GM15510 (cell line): ENCODE measurements around the gene GLRX5.

Experiments used
- POLR2A ChIP-seq: IDR thresholded peaks from 3 replicates; pipeline ENCODE4 v1.6.1; 2011; ENCODE audit warnings: borderline replicate concordance; ENCODE audit not compliant: insufficient read length; ENCODE audit errors: extremely low read depth

Gene GLRX5

DNA sequence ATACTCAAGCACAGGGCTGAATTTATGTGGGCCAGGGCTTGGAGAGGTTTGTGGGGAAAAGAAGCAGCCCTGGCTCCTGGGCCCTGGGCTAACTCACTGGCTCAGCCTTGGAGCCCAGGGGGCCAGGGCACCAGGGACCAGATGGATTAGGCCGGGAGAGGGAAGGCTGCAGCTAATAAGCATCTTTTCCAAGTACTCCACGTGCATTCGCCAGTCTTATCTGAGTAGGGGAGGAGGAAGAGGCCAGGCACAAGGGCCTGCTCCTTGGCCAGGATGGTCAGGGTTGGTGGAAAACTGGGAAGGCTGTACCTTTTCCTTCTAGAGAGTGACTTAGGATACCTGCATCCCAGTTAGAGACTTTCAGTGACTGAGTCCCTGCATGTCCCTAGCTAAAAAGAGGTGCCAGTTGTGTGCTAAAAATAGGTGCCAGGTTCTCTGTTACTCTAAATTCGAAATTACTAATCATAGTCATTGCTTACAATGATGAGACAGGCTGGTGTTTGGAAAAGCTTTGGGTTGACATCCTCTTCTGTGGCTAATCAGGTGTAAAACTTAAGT is 1.3 kb downstream of the GLRX5 start:
- TF ChIP-seq POLR2A: no peak

DNA sequence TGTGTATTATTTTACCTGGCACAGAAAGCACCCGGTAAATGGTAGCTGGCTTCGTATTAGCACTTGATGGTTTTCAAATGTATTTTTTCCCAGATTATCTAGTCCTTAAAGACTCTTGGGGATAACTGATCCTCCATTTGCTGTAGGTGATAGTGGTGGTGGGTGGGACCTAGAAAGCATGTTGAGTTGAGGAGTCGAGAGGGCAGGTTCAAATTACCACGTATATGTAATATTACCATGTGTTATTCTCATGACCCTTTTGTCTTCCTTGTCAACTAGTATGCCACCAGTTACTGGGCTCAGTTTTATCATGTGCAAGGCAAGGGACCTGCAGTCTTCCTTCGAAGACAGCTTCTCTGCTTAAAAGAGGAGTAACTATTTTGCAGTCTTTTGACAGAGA is 1.8 kb downstream of the GLRX5 start:
- TF ChIP-seq POLR2A: no peak

DNA sequence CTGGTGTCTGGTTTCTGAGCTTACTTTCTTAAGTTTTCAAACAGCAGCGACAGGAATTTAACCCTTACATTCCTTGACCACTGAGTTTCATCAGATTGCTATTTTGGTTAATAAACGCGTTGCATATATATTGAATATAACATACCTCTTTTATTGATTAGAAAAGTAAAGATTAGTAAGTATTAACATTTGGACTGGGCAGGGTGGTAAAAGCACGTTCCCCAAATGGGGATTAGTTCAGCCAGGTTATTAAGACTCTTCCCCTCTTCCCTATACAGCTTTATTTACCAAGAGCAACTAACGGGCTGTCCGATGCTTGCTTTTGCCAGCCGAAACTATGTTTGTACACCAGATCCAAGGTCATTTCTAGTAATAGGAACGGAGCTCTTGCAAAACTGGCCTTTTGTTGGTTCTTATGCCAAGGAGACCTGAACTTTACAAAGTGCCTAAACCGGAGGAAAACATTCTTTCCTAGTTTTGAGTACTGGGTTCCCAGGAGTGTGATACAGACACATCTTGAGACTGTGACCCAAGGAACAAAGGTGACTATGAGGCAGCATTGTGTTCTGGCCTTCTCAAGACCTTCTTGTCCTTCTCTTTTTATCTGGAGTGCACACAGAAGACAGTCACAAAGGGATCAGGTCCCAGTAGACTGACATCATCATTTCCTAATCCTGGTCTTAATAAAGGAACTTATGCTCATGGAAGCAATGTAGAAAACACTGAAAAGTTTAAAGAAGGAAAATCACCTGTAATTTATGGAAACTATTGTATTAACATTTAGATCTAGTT is 2.6 kb downstream of the GLRX5 start:
- TF ChIP-seq POLR2A: no peak

DNA sequence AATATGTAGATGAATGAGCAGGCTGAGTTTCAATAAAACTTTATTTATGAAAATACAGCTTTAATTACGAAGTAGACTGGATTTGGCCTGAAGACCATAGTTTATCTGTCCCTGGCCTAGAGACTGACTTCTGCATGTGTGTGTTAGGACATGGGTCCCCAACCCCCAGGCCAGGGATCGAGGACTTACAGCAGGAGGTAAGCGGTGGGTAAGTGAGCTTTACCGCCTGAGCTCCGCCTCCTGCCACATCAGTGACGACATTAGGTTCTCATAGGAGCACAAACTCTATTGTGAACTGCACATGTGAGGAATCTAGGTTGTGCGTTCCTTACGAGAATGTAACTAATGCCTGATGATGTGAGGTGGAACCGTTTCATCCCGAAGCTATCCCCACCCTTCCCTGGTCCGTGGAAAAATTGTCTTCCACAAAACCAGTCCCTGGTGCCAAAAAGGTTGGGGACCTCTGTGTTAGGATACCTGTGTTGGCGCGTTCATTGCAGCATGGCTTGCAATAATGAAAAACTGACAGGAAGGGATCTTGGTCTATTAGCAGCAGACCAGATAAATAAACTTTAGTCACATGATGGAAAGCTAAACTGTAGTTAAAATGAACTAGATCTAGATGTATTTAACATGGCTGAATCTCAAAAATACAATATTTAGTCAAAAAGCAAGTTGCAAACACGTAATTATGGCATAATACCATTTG is 4.1 kb downstream of the GLRX5 start:
- no peak for TF ChIP-seq POLR2A

DNA sequence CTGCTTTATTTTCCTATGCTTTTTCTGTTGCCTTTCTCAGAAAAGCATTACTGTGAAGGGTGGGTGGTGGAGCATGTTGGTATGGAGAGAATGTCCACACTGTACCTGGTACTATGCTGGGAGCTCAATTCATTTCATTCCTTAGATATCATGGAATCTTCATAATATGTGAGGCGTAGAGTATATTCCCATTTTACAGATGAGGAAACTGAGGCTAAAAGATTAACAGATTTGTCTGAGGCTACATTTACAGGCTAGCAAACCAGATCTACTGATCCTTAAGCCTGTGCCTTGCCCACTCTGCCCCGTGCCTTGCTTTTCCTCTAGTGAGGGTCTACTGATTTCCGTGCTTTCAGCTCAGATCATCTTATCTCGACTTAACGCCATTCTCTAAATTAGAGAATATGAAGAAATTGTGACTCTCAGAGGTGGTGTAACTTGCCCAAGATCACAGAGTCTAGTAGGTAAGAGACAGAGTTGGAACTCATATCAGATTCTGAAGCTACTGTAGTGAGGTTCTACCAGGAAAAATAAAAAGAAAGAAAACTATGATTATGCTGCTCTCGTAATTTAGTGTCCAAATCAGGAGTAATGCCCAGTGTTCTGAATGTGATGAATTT is 5.5 kb downstream of the GLRX5 start:
- no peak for TF ChIP-seq POLR2A

DNA sequence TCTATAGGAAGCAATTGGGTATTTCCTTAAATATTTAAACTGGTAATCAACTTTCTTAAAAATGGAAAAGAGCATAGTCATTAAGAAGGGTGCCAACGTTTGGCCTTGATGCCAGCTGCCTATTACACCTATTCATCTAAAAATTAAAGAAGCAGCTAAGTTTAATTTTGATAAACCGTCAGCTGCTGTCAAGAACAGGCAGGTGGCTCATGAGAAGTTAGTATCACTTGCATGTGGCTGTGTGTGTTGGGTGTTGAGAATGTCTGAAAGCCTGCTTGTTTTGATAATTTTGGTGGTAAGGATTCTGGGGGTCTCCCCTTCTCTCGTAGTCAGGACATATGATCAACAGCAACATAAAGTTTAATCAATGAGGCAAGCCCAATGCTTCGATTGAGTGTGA is 6.5 kb downstream of the GLRX5 start:
- no peak for TF ChIP-seq POLR2A

DNA sequence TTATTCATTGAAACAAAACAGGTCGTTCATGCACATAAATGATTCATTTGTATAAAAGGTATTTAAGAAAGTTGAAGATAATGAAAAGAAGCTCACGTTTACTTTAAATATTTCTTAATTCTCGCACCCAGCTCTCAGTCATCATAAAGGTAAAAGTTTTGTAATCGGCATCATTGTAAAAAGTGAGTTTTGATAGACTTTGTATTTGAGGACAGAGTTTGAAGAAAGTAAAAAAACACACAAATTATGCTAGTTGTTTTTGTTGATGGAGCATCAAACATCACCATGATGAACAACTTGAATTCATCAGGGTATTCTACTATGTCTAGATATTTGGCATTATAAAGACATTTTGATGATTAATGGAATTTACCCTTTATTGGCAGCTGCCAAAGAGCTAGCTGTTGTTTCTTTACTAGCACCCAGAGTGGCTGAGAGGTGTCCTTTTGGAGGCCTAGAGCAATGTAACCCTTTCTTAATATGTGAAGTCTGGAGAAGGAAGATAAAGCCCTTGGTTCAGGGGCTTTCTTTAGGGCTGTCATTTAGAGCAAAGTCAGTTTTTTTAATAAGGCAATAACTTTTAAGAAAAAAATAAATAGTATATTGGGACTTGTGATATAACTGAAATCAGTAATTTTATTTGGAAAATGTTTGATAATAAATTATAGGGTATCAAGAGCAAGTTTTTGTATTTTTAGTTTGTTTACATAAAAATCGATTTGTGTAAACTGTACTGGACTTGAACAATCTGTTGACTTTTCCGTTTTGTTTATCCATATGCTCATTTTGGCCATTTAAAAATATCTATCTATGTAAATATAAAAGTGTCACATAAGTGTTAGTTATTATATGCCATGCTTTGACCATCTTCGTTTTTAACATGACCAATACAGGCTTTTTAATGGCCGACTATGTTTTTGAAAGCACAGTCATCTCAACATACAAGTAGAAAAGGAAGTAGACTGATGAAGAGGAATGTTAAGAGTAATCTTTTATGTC is 7.4 kb downstream of the GLRX5 start:
- no peak for TF ChIP-seq POLR2A

DNA sequence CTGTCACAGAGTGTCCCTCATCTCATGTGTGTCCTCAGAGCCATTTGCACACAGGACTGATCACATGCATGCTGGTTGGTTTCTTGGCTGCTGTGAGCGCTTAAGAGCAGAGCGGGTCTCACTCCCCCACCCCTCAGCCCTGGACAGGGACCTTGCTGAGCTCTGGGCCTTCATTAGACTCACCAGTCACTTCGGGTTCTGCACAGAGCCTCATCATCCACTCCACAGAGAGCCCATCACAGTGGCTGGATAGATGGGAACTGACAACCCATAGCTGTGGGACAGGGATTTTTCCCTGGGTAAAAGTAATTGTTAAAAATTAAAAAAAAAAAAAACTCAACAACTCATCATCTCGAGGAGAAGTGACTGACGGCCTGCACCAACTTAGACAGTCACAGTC is 8.2 kb downstream of the GLRX5 start:
- TF ChIP-seq POLR2A: no peak

DNA sequence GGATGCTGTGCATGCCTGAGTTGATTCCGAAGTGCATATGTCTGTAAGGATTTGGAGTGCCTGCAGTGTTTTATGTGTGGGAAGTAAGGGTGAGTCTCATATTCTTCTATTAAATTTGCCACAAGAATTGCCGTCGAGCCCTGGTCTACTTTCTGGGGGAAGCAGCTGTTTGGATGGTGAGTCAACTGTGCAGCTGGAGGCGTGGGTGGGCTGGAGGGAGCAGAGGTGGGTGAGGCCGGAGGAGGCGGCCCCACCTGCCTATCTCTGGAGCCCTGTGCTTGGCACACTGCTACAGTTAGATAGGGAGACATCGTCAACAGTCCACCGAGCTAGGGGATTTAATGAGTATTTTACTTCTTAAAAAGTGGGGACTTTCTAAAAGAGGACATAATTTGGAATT is 9.7 kb downstream of the GLRX5 start:
- no peak for TF ChIP-seq POLR2A

DNA sequence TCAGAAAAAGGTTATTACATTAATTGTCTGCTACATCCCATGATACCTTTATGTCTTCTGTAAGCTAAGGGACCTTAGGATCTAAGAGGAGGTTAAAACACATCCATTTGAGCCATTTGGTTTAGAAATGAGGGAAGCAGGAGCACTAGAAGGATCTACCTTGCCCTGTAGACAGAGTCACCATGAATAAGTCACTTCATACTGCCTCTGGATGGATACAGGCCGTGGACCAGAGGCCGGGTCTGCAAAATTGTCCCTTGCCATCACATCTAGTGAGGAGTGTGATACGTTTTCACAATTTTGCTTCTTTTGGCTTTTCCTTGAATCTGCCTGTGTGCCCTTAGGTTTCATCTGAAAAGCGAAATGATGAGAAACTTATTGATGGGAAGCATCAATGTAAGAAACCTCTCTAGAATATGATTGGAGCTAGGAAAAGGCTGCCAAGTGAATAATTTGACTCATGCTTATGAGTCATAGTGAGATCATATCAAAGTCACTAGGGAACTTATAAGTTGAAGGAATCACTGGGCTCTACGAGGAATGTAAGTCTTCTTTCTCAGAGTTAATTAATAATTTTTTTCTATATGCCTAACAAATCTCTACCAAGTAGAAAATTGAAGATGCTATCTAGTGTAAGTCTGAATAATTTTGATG is 10.8 kb downstream of the GLRX5 start:
- no peak for TF ChIP-seq POLR2A

DNA sequence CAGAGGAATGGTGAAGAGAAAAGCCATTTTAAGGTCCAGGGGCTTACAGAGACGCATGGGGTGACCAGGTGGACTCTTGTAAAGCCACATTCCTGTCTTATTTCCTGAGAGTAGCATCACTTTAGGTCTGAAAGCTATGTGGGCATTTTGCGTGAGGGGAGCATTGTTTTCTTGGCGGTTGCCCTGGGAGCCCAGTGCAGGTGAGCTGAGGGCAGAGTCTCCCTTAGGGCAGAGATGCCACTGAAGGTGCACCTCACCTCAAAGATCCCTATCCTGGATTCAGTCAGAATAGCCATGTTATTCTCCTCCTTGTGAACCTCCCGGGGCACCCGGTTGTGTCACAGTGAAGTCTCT is 12.4 kb downstream of the GLRX5 start:
- TF ChIP-seq POLR2A: no peak

DNA sequence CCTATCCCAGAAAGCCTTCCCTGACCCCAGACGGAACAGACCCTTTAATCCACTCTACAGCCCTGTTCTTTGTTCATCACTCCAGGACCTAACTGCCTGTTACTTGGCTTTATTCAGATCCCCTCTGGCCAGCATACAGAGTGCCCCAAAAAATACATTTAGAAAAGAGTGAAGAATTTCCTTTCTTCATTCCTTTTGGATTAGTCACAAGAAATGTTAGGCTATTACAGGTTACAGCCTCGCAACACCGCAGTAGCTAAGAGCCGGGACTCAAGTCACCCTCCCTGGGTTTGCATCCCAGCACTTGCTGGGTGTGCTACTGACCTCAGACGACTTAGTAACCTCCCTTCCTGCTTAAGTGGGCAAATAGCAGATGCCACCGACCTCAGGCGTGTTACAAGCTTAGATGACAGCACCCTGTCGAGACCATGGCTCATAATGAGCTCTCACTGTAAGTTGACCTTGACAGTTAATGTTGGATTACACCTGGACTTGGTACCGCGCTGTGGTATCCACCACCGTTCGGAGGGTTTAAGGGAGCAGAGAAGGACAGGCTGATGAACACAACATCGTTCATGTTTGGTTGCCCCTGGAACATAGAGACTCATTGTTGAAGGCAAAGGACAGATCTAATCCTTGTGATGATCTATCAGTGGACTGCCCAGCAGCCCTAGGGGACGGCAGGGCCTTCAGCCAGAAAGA is 12.9 kb downstream of the GLRX5 start:
- TF ChIP-seq POLR2A: no peak

DNA sequence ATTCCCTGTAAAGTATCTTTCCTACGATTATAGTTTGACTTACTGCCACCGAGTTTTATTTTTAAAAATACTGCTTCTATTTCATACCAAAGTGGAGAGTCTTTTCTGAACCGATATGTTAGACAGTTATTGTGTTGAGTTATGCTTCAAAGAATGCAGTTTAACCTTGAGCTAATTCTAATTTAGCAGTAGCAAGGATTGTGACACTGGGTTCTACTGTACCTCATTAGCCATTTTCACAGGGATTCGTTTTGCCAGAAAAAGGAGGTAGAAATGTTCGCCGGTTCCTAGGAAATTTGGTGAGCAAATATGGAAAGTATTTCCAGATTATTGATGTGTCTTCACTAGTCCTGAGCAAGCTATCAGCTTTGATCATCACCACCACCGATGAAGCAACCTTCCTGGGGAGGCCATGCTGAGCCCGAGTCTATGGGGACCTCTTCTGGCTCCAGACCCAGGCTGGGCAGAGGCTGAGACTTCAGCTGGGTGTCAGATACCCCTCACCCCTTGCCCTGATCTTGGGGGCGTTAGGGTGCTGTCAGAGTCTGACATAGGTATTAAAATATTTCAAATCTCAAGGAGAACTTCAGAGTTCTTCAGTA is 13.6 kb downstream of the GLRX5 start:
- no peak for TF ChIP-seq POLR2A

DNA sequence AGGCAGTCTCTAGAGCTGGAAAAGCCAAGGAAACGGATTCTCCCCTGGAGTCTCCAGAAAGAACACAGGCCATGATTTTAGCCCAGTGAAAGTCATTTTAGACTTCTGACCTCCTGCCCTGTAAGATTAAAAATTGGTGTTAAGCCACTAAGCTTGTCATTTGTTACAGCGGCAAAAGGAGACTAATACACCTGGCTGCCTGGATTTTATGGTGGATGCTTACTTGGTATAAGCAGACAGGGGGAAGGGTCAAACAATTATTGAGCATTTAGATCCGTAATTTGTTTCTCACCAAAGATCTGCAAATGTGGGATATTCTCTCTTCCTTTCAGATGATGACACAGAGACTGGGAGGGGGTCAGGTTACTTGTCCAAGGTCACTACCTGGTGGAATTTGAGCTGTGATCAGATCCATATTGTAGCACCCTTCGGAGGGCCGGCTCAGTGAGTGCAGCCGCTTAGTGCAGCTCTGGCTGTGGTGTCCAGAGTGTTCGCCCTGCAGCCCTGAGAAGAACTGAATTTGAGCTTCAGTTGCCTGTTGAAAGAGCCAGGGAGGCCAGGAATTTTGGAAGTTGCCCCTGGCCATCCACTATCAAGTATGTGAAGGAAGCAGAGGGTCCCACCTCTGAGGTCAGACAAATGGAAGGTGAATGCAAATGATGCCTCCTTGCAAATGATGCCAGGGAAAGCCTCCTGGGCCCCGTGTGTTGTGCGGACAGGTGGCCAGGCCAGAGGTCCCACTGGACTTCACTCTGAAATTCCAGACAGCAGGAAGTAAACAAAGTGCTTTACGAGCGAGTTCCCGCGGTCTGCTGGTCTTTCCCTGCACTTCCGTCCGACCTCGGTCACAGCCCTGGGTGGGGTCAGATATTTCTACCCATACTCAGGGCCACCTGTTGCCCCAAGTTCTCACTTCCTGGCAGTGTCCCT is 15.1 kb downstream of the GLRX5 start:
- TF ChIP-seq POLR2A: no peak
